SK-N-SH (cell line): ENCODE data around the gene PIK3R5. TPM values are rescaled to one million over a fixed set of nuclear protein-coding genes. Genes with fewer than 3 reads are reported as not detected.

Source experiments
- CTCF ChIA-PET: fragments of 300-600, 350-600 bp; formaldehyde crosslinking; extraction: SDS; loops from one replicate; lab custom pipeline; 2021; lab: Yijun Ruan, JAX
- POLR2A ChIA-PET: fragments of 350-600 bp; sonication (Branson Sonifier 250); formaldehyde crosslinking; extraction: SDS; loops from one replicate; lab custom pipeline; 2020; ENCODE audit warnings: antibody characterized with exemption, inconsistent platforms; lab: Yijun Ruan, JAX
- DNase-seq: peaks from one replicate; pipeline ENCODE4 v3.0.0; 2012
- H2AFZ ChIP-seq: fragments of 200-600 bp; sonication (generic); 2 replicates; pipeline ENCODE4 v1.8.1; 2016; ENCODE audit warnings: antibody characterized with exemption, mild to moderate bottlenecking, low read depth
- H3F3A ChIP-seq: fragments of 200-600 bp; sonication (generic); replicated peaks from 2 replicates; pipeline ENCODE3; 2016; ENCODE audit warnings: antibody characterized with exemption, mild to moderate bottlenecking; ENCODE audit not compliant: insufficient read depth
- H3K27ac ChIP-seq, 2 experiments: fragments of 200-500 bp in 1 of 2; fragments of 200-600 bp in 1 of 2; sonication (Bioruptor generic) in 1 of 2; sonication (generic), shearing (Covaris generic) in 1 of 2; 2 replicates each; pipeline versions ENCODE4 v1.5.1 to v1.6.1; 2014 to 2016; ENCODE audit warnings: low read depth in 2 of 2, inconsistent platforms in 1 of 2, low read length in 1 of 2, mild to moderate bottlenecking in 1 of 2, mixed read lengths in 1 of 2
- H3K27me3 ChIP-seq: fragments of 200-600 bp; sonication (generic), shearing (Covaris generic); 2 replicates; pipeline ENCODE4 v1.6.1; 2016; ENCODE audit warnings: mixed run types; ENCODE audit not compliant: insufficient read depth
- H3K36me3 ChIP-seq, 2 experiments: fragments of 200-500 bp in 1 of 2; fragments of 200-600 bp in 1 of 2; sonication (Bioruptor generic) in 1 of 2; sonication (generic) in 1 of 2; replicated peaks in 1 of 2; 2 replicates each; pipeline versions ENCODE3 to v1.5.1; 2014 to 2016; ENCODE audit warnings: low read length in 1 of 2, mild to moderate bottlenecking in 1 of 2; ENCODE audit not compliant: insufficient read depth in 2 of 2, control insufficient read depth in 1 of 2
- H3K4me1 ChIP-seq, 2 experiments: fragments of 200-500 bp in 1 of 2; fragments of 200-600 bp in 1 of 2; sonication (Bioruptor generic) in 1 of 2; sonication (generic), shearing (Covaris generic) in 1 of 2; 2 replicates each; pipeline versions ENCODE4 v1.5.1 to v1.6.1; 2014 to 2016; ENCODE audit warnings: low read depth in 1 of 2, low read length in 1 of 2, mixed run types in 1 of 2; ENCODE audit not compliant: insufficient read depth in 2 of 2, control insufficient read depth in 1 of 2
- H3K4me2 ChIP-seq: fragments of 200-600 bp; sonication (generic), shearing (Covaris generic); 2 replicates; pipeline ENCODE4 v1.6.1; 2017; ENCODE audit warnings: mixed run types
- H3K4me3 ChIP-seq, 2 experiments: fragments of 200-500 bp in 1 of 2; fragments of 200-600 bp in 1 of 2; sonication (Bioruptor generic) in 1 of 2; sonication (generic), shearing (Covaris generic) in 1 of 2; 2 replicates each; pipeline versions ENCODE4 v1.5.1 to v1.8.1; 2014 to 2016; ENCODE audit warnings: low read depth in 2 of 2, inconsistent platforms in 1 of 2, low read length in 1 of 2, mild to moderate bottlenecking in 1 of 2, mixed read lengths in 1 of 2, moderate library complexity in 1 of 2
- H3K79me2 ChIP-seq: fragments of 200-600 bp; sonication (generic); 2 replicates; pipeline ENCODE4 v1.8.1; 2017; ENCODE audit warnings: mild to moderate bottlenecking; ENCODE audit not compliant: insufficient read depth
- H3K9ac ChIP-seq: fragments of 200-600 bp; sonication (generic); 2 replicates; pipeline ENCODE4 v1.6.1; 2017; ENCODE audit warnings: mixed run types
- H3K9me2 ChIP-seq: fragments of 200-600 bp; sonication (generic); 2 replicates; pipeline ENCODE4 v1.6.1; 2017; ENCODE audit warnings: mixed run types
- H3K9me3 ChIP-seq: fragments of 200-600 bp; sonication (generic); 2 replicates; pipeline ENCODE4 v1.6.1; 2017; ENCODE audit warnings: mixed run types, mild to moderate bottlenecking, moderate library complexity
- H4K20me1 ChIP-seq: fragments of 200-600 bp; sonication (generic); 2 replicates; pipeline ENCODE4 v1.6.1; 2017; ENCODE audit warnings: mild to moderate bottlenecking, mixed run types; ENCODE audit not compliant: insufficient read depth
- ELF1 ChIP-seq: IDR thresholded peaks from 2 replicates; pipeline ENCODE4 v1.4.0; 2012
- EZH2phosphoT487 ChIP-seq: fragments of 200-600 bp; sonication (generic); IDR thresholded peaks from 2 replicates; pipeline ENCODE4 v1.6.1; 2017; ENCODE audit warnings: low read depth, mixed run types, mild to moderate bottlenecking, antibody characterized with exemption, moderate library complexity, borderline replicate concordance
- FOSL2 ChIP-seq: IDR thresholded peaks from 2 replicates; pipeline ENCODE4 v1.4.0; 2012; ENCODE audit warnings: low read depth, mild to moderate bottlenecking, moderate library complexity, borderline replicate concordance
- FOXJ3 ChIP-seq: sonication (generic); formaldehyde crosslinking; IDR thresholded peaks from 2 replicates; pipeline ENCODE4 v1.5.1; 2020; ENCODE audit warnings: mild to moderate bottlenecking, missing genetic modification reagents
- IRF3 ChIP-seq: fragments of 150-350 bp; IDR thresholded peaks from 2 replicates; pipeline ENCODE4 v1.6.1; 2016; ENCODE audit warnings: mild to moderate bottlenecking, low read depth, low read length
- PBX3 ChIP-seq: IDR thresholded peaks from 2 replicates; pipeline ENCODE4; 2012
- REST ChIP-seq: IDR thresholded peaks from 2 replicates; pipeline ENCODE4 v1.6.1; 2012; ENCODE audit warnings: mild to moderate bottlenecking, low read depth, low read length, moderate library complexity
- RFX5 ChIP-seq: IDR thresholded peaks from 2 replicates; pipeline ENCODE4 v1.6.1; 2012; ENCODE audit warnings: mild to moderate bottlenecking, improper control_type of control experiment, low read length
- RXRA ChIP-seq: IDR thresholded peaks from 2 replicates; pipeline ENCODE4 v1.4.0; 2012; ENCODE audit warnings: low read depth, mild to moderate bottlenecking, borderline replicate concordance
- TAF1 ChIP-seq: IDR thresholded peaks from 2 replicates; pipeline ENCODE4 v1.6.1; 2012; ENCODE audit warnings: low read depth, mild to moderate bottlenecking, low read length, moderate library complexity, borderline replicate concordance
- WGBS: methylation state at CpG from one replicate; pipeline ENCODE4 v1.1.6; 2017; ENCODE audit warnings: low lambda C conversion rate; 5-methylcytosine and 5-hydroxymethylcytosine counted together
- polyA plus RNA-seq, 3 experiments: library from polyadenylated mRNA; depleted of rRNA; stranded (reverse); fragments of >200 nt; gene quantifications; 2 replicates each; pipeline ENCODE4 v1.2.3, GENCODE V29; 2012

Gene PIK3R5
- polyA plus RNA-seq, 1 of the 3 experiments (the other 2 are of a cell fraction) = not detected

- POLR2A ChIA-PET = no interaction called here
Measured at GRCh38 chr17:8877984-8878383, 87.5 kb downstream of the PIK3R5 start.

GRCh38 chr17:8875957-8876356 is 89.5 kb downstream of the PIK3R5 start:
- ChIA-PET CTCF (no interaction called here), POLR2A (no interaction called here)
- peaks cover 89% of the 10 kb centered on the region for H3K27me3 ChIP-seq
- H4K20me1 ChIP-seq = no peaks in the 10 kb centered on the region
- H2AFZ ChIP-seq = no peak overlapping the region
- H3K9me3 ChIP-seq = no peaks in the 10 kb centered on the region
- H3K4me2 ChIP-seq = no peak overlapping the region
- no peak overlapping the region for H3K9ac ChIP-seq
- H3K79me2 ChIP-seq = no peaks in the 10 kb centered on the region
- DNase-seq = no peak
- no peaks in the 10 kb centered on the region for H3F3A ChIP-seq
- no peak overlapping the region for H3K27ac ChIP-seq
- TF ChIP-seq PBX3 (no peak), REST (peak; percentile 24; the same call in 1 of the 2 replicates)
- no peak overlapping the region for H3K4me3 ChIP-seq
- H3K9me2 ChIP-seq = no peaks in the 10 kb centered on the region
- 6% methylated on average over 5 of the region's 5 CpGs for WGBS
- H3K36me3 ChIP-seq = no peaks in the 10 kb centered on the region
- H3K4me1 ChIP-seq = no peaks in the 10 kb centered on the region

More at GRCh38 chr17:8877984-8878383, 87.5 kb downstream of the PIK3R5 start:
- CTCF ChIA-PET = interaction anchor here (1.0 kb wide), 1 partner anchor 18 kb away, joined by 3 read pairs; no protein-coding TSS in a partner anchor
- no peak for TF ChIP-seq IRF3
- TF ChIP-seq, all 33 proteins: peak for 0
- Histone ChIP-seq H3K9me3 (no peaks in the 10 kb centered on the region), H3K4me2 (no peak overlapping the region), H3K27ac (no peak overlapping the region), H3K9ac (no peak overlapping the region), H3K9me2 (no peaks in the 10 kb centered on the region), H4K20me1 (no peaks in the 10 kb centered on the region), H3K36me3 (no peaks in the 10 kb centered on the region), H3K4me1 (no peaks in the 10 kb centered on the region), H3F3A (no peaks in the 10 kb centered on the region), H2AFZ (no peak overlapping the region), H3K79me2 (no peaks in the 10 kb centered on the region), H3K4me3 (no peak overlapping the region), H3K27me3 (peaks cover 98% of the 10 kb centered on the region)
- no peak for DNase-seq
- 12% methylated on average over 4 of the region's 4 CpGs for WGBS

GRCh38 chr17:8875436-8875835 is 90.1 kb downstream of the PIK3R5 start:
- CTCF ChIA-PET = no interaction called here
- H3K9me2 ChIP-seq = no peaks in the 10 kb centered on the region
- H3K9ac ChIP-seq = no peak overlapping the region
- no peaks in the 10 kb centered on the region for H4K20me1 ChIP-seq
- no peak overlapping the region for H3K4me3 ChIP-seq
- no peak for DNase-seq
- H3F3A ChIP-seq = no peaks in the 10 kb centered on the region
- no peak overlapping the region for H2AFZ ChIP-seq
- H3K27me3 ChIP-seq = peaks cover 89% of the 10 kb centered on the region
- H3K4me1 ChIP-seq = no peaks in the 10 kb centered on the region
- no peaks in the 10 kb centered on the region for H3K79me2 ChIP-seq
- no peak for TF ChIP-seq FOXJ3 (CRISPR knock-in tag)
- TF ChIP-seq TAF1 = no peak
- TF ChIP-seq ELF1 = no peak
- no peak for TF ChIP-seq EZH2phosphoT487
- TF ChIP-seq FOSL2 = no peak
- TF ChIP-seq RFX5 = no peak
- TF ChIP-seq RXRA = no peak
- TF ChIP-seq, all 33 proteins: peak for 0
- Histone ChIP-seq H3K27ac (no peak overlapping the region), H3K4me2 (no peak overlapping the region), H3K36me3 (no peaks in the 10 kb centered on the region), H3K9me3 (no peaks in the 10 kb centered on the region)
- 46% methylated on average over 12 of the region's 12 CpGs for WGBS
- POLR2A ChIA-PET = no interaction called here
